Lung (tissue), 12 donors: Measurements from ENCODE around the gene GRIK3. TPM values are rescaled to one million over a fixed set of nuclear protein-coding genes. Genes with fewer than 3 reads are reported as not detected.

ENCODE experiments used
- ATAC-seq: fragments of 200-7000 bp; cut with Tn5 transposase; one replicate; pipeline ENCODE4 v1.9.1; 2020; ENCODE audit warnings: moderate number of reproducible peaks; ENCODE audit not compliant: insufficient read depth, low FRiP score
- DNase-seq, 3 donors: peaks; one replicate each; pipeline ENCODE4 v3.0.0-alpha.2; 2013 to 2017
- H3K27ac ChIP-seq, 2 donors: one replicate each; pipeline ENCODE4 v1.5.1; 2013; ENCODE audit warnings: mild to moderate bottlenecking in 2 of 2, moderate library complexity in 2 of 2, control low read depth in 1 of 2, inconsistent platforms in 1 of 2, low read depth in 1 of 2, low read length in 1 of 2
- H3K27me3 ChIP-seq, 3 donors: one replicate each; pipeline ENCODE4 v1.5.1; 2013; ENCODE audit warnings: low read length in 2 of 3; ENCODE audit not compliant: control insufficient read depth in 3 of 3, insufficient read depth in 3 of 3
- H3K36me3 ChIP-seq, 4 donors: one replicate each; pipeline ENCODE4 v1.5.1; 2013; ENCODE audit warnings: low read length in 4 of 4, mild to moderate bottlenecking in 1 of 4, moderate library complexity in 1 of 4; ENCODE audit not compliant: control insufficient read depth in 4 of 4, insufficient read depth in 4 of 4
- H3K4me1 ChIP-seq, 5 donors: one replicate each; pipeline ENCODE4 v1.5.1; 2013; ENCODE audit warnings: low read length in 5 of 5, mild to moderate bottlenecking in 2 of 5, moderate library complexity in 1 of 5; ENCODE audit not compliant: control insufficient read depth in 5 of 5, insufficient read depth in 5 of 5
- H3K4me3 ChIP-seq: one replicate; pipeline ENCODE4 v1.5.1; 2013; ENCODE audit warnings: mild to moderate bottlenecking, control low read depth, moderate library complexity
- H3K9ac ChIP-seq, 2 donors: one replicate each; pipeline ENCODE4 v1.5.1; 2013; ENCODE audit warnings: low read length in 2 of 2, control low read depth in 1 of 2; ENCODE audit not compliant: insufficient read depth in 1 of 2
- H3K9me3 ChIP-seq, 4 donors: one replicate each; pipeline ENCODE4 v1.5.1; 2013; ENCODE audit warnings: low read length in 3 of 4, mild to moderate bottlenecking in 1 of 4, moderate library complexity in 1 of 4; ENCODE audit not compliant: control insufficient read depth in 4 of 4, insufficient read depth in 3 of 4
- WGBS, 2 donors: extraction: QIAGEN DNeasy Blood & Tissue Kit; methylation state at CpG; one replicate each; pipeline ENCODE4 v1.1.7; 2013; 5-methylcytosine and 5-hydroxymethylcytosine counted together
- polyA plus RNA-seq, 2 donors: library from polyadenylated mRNA; stranded (reverse); fragments of 200-250 nt; gene quantifications; one replicate each; pipeline ENCODE4 v1.2.1, GENCODE V29; 2013
- total RNA-seq, 2 donors: library from RNA; depleted of rRNA in 1 of 2; stranded (reverse); fragments of >200 nt in 1 of 2; gene quantifications; one replicate each; pipeline ENCODE4 v1.2.1, GENCODE V29; 2014 to 2021
- TF ChIP-seq, protein P1 (sequence below): IDR thresholded peaks from 2 replicates; pipeline ENCODE4 v1.5.1; 2012; ENCODE audit warnings: mild to moderate bottlenecking; ENCODE audit errors: control extremely low read depth, extremely low read depth
- donor health status: control.
- donor health status: control.
- donor health status: Bipolar disorder and iron deficiency.
- donor health status: healthy.
- donor health status: DM: yes; HTN: yes; CAD: no.

The GRIK3 gene
- total and polyA plus RNA-seq, 4 donors = 0.01 to 0.40 (median 0.07) TPM

DNA sequence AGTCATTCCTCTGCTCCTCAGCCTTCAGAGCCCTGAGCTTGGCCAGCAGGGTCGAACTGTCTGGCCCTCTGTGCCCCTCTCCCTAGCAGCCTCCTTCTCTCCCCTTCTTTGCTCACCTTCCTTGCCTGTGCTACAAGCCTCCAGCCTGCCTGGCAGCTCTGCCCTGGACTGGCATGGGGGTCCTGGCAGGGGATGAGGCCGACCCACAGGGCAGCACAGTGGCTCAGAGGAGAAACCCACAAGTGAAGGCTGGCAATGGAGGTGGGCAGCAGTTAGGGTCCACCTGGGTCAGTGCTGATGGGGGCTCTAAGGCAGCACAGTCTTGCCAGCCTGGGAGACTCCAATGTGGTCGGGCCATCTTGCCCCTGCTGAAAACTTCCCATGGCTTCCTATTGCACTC is 274.2 kb downstream of the GRIK3 start:
- no peak overlapping the region for H3K27ac ChIP-seq
- ATAC-seq = no peak
- no peak overlapping the region for H3K4me3 ChIP-seq
- peaks cover 0 to 15% (median 0%) of the 10 kb centered on the region in 4 donors for H3K9me3 ChIP-seq
- TF ChIP-seq, protein P1, sequence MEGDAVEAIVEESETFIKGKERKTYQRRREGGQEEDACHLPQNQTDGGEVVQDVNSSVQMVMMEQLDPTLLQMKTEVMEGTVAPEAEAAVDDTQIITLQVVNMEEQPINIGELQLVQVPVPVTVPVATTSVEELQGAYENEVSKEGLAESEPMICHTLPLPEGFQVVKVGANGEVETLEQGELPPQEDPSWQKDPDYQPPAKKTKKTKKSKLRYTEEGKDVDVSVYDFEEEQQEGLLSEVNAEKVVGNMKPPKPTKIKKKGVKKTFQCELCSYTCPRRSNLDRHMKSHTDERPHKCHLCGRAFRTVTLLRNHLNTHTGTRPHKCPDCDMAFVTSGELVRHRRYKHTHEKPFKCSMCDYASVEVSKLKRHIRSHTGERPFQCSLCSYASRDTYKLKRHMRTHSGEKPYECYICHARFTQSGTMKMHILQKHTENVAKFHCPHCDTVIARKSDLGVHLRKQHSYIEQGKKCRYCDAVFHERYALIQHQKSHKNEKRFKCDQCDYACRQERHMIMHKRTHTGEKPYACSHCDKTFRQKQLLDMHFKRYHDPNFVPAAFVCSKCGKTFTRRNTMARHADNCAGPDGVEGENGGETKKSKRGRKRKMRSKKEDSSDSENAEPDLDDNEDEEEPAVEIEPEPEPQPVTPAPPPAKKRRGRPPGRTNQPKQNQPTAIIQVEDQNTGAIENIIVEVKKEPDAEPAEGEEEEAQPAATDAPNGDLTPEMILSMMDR = no peak
- WGBS, 2 donors = 63 to 71% methylated on average over 3 of the region's 3 CpGs
- no peaks in the 10 kb centered on the region for H3K36me3 ChIP-seq
- no peaks in the 10 kb centered on the region for H3K27me3 ChIP-seq
- H3K4me1 ChIP-seq = no peaks in the 10 kb centered on the region
- no peak overlapping the region for H3K9ac ChIP-seq
- no peak for DNase-seq

DNA sequence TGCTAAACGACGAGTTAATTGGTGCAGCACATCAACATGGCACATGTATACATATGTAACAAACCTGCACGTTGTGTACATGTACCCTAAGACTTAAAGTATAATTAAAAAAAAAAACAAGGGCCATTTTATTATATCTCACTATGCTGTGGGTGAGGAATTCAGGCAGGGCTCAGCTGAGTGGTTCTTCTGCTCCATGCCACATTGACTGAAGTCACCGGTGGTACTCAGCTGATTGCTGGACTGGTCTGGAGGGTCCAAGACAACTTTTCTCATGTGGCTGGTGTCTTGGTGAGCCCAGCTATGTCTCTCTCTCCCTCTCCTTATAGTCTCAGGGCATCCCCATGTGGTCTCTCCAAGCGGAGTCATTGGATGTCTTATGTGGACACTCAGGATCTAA is 275.0 kb downstream of the GRIK3 start:
- no peak for ATAC-seq
- no peak overlapping the region for H3K27ac ChIP-seq
- no peak overlapping the region for H3K4me3 ChIP-seq
- H3K36me3 ChIP-seq = no peaks in the 10 kb centered on the region
- no peak for DNase-seq
- no peak overlapping the region for H3K9ac ChIP-seq
- no peaks in the 10 kb centered on the region for H3K4me1 ChIP-seq
- no peaks in the 10 kb centered on the region for H3K27me3 ChIP-seq
- TF ChIP-seq, protein P1 = no peak
- WGBS, 2 donors = 97% methylated on average over 5 of the region's 5 CpGs
- peaks cover 0 to 15% (median 0%) of the 10 kb centered on the region in 4 donors for H3K9me3 ChIP-seq

DNA sequence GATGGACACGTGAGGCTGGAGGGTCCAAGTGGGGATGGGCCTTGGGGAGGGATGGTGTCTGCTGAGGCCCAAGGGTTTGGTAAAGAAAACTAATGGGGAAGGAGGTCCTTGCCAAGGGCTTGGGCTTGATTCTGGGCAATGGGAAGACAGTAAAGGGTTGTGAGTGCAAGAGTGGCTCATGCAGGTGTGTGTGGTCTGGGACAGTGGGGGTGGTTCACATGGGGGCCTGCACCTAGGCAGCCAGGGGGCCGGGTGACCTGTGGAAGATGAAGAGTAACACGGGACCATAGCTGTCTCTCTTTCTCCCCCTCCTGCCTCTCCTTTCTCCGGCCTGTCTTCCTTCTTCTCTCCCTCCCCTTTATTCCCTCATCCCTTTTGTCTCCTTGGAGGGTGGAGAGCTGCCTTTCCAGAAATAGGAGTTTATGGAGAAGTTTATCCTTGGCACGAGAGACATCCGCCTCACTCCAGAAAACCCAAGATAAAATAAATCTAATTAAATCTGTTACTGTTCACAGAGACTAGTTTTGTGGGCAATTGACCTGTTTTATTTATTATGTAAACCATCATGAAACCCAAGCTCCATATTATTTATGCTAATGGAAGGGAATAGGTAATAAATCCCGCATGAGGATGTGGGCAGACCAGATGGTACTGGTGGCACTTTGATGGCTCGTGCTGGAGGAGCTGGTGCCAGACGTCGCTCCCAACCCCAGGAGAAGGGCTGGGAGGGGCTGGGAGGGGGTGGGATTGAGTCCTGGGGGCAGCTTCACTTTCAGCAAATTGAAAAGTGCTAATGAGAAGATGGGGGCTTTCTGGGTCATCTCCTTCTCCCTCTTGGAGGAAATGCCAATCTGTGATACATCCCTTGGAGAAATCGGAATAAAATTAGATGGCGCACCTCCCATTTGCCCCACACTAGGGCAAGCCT is 278.7 kb downstream of the GRIK3 start:
- Histone ChIP-seq H3K9me3 (peaks cover 0 to 8% (median 0%) of the 10 kb centered on the region in 4 donors), H3K27ac (no peak overlapping the region), H3K27me3 (no peaks in the 10 kb centered on the region), H3K36me3 (no peaks in the 10 kb centered on the region), H3K4me1 (no peaks in the 10 kb centered on the region), H3K4me3 (no peak overlapping the region), H3K9ac (no peak overlapping the region)
- TF ChIP-seq, protein P1 = no peak
- ATAC-seq (no peak), DNase-seq (no peak)
- WGBS, 2 donors = 81 to 84% methylated on average over 12 of the region's 12 CpGs
